ENCODE results near the gene THUMPD1.
"Not testable (repeated sequence)": the region's sequence is repeated elsewhere in the genome, so short reads cannot be mapped to it uniquely, and the experiment has no call there.

THUMPD1 gene

DNA sequence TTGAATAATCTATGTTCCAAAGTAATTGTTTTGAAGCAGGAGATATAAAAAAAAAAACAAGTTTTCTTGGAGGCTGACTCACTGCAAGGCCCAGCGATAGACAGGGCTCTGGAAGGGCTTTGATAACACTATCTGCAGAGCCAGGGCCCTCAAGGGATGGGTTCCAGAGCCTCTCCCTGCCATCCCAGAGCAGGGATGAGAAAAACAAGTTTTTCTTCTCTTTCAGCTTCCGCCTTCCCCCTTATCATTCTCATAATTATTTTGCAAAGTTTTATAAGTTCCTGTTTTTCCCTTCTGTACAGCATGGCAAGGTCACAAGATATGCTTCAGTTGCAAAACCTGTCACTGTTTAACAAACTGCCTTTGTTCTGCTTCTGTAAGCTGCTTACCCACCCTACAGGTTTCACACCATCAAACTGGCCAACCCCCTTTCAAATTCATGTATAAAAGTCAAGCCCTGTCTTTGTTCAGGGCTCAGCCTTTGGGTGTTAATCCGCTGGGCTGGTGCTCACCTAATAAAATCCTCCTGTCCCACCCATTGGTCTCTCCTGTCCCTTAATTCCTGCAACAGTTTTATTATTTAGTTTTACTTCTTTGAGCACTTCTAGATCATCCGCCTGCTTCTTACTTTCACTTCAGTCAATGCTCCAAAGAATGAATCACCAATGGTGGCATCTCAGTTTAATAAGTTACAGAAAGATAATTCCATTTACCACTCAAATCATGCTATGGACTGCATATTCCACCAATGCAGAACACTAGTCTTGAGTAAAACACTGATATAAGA is 5.6 kb upstream of the THUMPD1 start:
- no peak for DNase-seq (ENCODE audit: low spot score)

DNA sequence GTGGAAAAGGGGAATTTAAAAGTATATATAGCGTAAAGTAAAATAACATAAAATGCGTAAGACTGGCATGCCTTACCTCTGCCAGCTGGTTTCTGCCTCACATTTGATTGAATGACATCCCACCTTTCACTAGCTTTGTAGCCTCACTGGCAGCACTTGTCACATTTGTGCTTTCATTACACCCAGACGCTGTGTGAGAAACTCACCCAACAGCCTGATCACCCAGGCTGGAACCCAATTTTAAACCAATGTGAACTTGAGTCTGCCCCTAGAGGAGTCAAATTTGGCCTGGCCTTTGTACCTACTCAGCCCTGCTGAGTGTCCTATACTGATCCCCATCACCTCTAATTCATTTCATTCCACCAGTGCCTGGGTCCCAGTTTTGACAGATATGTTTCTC is 4.8 kb upstream of the THUMPD1 start:
- no peak for DNase-seq (ENCODE audit: low spot score)

DNA sequence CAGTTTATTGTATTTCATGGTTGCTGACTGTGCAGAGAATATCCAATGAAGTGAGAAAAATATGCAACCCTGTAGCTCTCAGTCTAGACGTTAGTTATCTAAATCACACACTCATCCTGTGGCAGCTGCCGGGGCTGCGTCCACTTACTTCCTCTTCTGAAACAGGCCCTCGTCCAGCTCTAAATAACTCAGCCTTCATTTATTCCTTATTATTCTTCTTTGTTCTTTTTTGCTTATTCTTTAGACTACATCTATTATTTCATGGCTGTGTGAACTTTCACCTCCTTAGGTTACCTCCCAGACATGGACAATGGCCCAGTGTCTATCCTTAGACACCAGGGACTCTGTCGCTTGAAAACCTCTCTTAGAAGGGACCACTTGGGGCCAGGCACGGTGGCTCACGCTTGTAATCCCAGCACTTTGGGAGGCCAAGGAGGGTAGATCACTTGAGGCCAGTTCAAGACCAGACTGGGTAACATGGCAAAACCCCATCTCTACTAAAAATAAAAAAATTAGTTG is 3.4 kb upstream of the THUMPD1 start:
- DNase-seq (ENCODE audit: low spot score): no peak

DNA sequence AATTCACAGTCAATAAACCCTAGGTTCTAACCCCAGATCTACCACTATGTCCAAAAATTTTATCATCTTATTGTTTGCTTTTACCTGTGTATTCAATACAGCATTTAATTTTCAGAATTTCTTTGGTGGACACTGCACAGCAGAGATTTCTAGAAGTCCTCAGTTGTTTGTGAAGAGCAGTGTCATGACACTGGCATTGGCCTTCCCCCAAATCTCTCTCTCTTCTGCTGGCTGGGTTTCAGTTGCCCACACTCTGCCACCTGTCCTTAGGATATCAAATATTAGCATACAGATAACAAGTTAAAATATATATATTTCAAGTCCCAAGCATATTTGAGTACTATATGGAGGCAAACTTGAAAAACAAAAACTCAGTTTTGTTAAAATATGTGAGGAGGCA is 2.0 kb upstream of the THUMPD1 start:
- DNase-seq (ENCODE audit: low spot score): no peak

DNA sequence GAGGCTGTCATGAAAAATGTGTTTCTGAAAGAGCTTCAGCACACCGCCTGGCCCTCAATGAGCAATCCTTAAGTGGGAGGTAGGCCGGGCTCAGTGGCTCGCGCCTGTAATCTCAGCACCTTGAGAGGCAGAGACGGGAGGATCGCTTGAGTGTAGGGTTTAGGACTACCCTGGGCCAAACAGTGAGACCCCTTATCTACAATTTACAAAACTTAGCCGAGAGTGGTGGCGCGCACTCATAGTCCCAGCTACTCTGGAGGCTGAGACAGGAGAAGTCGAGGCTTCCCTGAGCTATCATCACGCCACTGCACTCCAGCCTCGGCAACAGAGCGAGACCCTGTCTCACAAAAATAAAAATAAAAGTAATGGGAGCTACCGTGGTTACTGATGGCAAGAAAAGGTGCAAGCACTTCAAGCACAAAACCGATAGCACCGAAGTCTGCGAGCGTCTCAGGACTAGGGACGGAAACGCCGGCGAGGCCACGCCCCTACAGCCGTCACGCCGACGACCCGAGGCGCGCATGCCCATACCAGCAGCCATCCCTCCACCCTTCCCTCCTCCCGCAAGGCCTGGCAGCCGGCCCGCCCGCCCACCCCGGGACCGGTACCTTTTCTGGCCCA is 607 bp downstream of the THUMPD1 start:
- peak; percentile 95 for DNase-seq (ENCODE audit: low spot score)

DNA sequence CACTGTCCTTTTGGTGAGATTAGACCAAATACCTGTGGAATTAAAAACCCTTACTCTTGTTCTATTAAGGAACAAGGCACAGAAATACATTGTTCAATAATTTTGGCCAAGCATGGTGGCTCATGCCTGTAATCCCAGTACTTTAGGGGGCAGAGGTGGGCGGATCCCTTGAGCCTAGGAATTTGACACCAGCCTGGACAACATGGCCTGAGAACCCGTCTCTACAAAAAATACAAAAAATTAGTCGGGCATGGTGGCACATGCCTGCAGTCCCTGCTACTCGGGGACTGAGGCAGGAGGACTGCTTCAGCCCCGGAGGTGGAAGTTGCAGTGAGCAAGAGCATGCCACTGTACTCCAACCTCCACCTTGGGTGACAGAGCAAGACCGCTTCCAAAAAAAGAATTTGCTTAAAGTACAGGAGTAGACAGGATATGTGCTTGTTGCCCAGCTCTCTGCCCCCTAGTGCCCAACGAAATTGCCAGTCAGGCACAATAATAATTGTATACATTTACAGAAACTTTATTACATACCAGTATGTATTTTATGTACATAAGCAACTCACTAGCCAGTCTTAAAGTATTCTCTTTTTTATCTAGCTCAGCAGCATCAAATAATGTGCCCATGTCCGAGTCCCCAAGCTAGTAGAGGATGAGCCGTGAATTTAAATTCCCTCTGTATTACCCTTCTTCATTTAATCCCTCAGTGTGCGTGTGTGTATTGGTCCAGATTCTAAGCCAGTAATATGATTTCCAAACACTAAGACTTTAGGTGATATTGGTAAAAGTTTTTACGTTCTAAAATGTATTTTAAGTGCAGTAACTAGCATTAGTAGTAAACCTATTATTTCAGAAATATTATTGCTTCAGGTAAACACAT is 1.4 kb downstream of the THUMPD1 start:
- DNase-seq (ENCODE audit: low spot score): peak; percentile 42

DNA sequence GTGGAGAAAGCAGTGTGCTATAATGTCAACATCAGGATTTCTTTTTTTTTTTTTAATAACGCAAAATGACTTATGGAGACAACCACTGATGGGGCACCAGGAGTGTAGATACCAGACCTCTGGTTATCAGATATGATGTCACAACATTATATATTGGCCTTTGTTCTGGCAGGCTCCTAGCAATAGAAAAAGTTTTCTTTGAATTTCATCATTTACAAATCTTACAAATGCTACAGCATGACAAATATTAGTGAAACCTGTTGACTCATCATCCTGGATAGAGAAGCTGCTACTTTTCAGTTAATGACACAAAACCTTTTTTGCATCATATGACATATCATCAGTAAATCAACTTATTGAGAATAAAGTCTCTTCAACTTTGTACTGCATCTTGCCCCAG is 6.1 kb downstream of the THUMPD1 start:
- no peak for DNase-seq (ENCODE audit: low spot score)

DNA sequence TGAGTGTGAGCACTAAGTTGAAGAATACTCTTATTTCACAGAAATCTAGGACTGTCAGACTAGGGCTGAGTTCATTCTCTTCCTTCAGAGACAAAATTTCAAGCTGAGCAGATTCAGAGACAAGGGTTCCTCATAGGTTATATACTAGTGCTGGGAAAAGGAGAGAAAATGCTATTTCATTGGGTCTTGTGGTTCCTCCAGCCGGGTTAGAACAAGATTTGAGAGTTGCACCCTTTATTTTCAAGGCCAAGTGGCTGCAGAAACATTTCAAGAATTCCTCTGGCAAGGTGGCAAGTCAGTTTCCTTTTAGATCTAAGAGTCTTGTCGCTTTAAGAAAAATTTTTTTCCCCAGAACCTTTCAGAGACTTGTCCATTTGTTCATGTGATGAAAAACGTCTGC is 6.8 kb downstream of the THUMPD1 start:
- DNase-seq (ENCODE audit: low spot score): no peak

DNA sequence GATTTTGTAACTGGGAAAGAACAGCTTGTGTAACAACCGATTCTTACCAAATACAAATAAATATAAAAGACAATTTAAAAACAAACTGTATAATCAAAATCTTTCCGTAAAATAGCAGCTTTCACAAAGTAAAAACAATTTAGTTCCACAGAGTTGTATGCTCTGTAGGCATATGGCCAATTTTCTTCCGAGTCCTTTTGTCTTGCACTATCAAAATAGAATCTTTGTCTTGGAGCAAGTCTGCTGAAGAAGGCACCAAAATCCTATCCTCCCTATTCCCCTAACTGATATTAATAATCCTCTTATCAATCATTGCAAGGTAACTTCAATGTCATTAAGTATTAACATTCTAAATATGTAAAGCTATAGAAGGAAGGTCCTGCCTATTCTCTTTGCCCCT is 7.6 kb downstream of the THUMPD1 start:
- no peak for DNase-seq (ENCODE audit: low spot score)

DNA sequence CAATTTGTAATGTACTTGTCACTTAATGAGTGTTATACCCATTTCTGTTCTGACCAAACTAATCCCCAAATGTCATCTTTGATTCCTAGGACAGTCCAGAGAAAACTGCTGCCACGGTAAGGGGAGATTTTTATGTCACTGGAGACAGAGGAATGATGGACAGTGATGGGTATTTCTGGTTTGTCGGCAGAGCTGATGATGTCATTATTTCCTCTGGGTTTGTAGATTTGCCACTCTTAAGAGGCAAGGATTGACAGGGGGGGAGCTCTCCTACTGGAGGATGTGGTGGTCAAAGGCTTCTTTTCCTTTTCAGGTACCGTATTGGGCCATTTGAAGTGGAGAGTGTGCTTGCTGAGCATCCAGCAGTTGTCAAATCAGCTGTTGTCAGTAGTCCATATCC is 12.5 kb downstream of the THUMPD1 start:
- no peak for DNase-seq (ENCODE audit: low spot score)

DNA sequence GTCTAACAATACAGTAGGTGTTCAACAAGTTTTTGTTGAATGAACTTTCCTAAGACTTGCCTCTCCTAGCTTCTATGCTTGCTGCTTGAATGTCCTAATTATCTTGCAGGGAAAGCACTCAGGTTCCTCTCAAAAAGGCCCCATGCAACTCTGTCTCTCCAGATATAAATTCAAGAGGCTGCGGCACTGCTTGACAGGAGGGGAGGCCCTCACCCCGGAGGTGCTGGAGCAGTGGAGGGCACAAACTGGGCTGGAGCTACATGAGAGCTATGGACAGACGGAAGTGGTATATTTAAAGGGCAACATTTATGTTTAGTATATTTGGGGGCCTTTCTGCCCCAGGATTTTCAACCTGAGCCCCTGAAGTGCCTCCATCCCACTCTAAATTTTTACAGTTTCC is 14.4 kb downstream of the THUMPD1 start:
- no peak for DNase-seq (ENCODE audit: low spot score)

DNA sequence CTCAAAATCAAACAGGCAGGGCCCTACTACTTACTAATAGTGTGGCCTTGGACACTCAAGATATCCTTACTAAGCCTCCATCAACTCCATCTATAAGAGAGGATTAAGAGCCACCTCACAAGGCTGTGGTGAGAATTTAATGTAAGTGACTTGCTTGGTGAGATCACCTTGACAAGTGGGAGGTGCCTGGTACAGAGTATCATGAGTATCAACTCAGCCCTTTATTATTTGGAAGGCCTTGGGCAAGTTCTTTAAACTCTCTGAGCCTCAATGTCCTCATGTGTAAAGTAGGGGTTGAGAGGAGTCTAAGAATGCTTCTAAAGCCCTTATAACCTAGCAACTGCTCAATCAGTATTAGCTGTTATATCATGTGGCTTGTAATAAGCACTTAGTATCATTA is 15.0 kb downstream of the THUMPD1 start:
- DNase-seq (ENCODE audit: low spot score): no peak

DNA sequence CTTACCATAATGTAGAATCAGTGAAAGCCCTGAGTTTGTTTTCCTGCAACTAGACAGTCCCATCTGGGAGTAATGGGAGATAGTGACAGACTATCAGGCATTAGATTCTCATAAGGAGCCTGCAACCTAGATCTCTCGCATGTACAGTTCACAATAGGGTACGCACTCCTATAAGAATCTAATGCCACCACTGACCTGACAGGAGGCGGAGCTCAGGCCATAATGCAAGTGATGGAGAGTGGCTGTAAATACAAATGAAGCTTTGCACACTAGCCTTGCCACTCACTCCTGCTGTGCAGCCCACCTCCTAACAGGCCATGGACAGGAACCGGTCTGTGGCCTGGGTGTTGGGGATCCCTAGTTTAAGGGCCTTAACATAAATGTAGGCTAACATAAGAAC is 21.4 kb downstream of the THUMPD1 start:
- DNase-seq (ENCODE audit: low spot score): no peak

DNA sequence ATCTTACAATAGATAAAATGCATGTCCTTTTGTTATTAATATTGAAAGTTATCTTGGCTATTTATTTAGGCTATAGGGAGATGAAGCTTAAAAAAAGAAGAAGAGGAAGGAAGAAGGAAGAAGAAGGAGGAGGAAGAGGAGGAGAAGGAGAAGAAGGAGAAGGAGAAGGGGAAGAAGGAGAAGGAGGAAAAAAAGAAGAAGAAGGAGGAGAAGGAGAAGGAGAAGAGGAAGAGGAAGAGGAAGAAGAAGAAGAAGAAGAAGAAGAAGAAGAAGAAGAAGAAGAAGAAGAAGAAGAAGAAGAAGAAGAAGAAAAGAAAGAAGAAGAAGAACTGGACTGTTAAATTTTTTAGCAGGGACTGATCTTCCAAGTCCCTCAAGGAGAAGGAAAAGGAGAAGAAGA is 23.9 kb downstream of the THUMPD1 start:
- DNase-seq (ENCODE audit: low spot score): not testable (repeated sequence)

DNA sequence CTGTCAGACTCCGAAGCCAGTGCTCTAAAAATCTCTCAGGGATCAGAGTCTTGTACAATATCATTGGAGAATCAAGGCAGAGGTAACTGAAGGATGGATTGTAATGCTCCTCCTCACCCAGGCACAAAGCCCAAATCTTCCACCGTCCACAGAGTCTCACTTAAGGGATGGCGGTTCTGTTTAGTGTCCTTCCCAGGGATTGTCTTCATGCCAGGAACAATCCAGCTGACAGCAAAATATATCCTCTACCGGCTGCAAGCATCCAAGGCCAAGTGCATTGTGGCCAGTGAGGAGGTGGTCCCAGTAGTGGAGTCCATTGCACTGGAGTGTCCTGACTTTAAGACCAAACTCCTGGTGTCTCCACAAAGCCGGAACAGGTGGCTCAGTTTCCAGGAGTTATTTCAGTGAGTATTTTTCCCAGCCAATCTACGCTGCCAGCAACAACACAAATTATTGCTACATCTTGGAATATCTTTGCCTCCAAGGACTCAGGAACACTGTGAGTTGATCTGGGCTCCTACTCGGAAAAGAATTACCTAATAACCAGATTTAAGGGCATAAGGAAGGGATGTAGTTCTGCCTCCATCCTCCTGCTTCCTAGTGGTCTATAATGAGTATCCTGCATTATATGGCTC is 30.2 kb downstream of the THUMPD1 start:
- DNase-seq (ENCODE audit: low spot score): no peak

DNA sequence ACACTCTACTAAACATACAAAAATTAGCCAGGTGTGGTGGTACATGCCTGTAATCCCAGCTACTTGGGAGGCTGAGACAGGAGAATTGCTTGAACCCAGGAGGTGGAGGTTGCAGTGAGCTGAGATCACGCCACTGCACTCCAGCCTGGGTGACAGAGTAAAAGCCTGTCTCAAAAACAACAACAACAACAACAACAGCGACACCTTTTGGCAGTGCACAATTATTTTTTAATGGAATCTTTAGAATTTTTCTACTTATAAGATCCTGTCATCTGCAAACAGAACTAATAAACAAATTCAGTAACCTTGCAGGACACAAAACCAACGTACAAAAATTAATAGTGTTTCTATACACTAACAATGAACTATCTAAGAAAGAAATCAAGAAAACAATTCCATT is 33.5 kb downstream of the THUMPD1 start:
- DNase-seq (ENCODE audit: low spot score): not testable (repeated sequence)

DNA sequence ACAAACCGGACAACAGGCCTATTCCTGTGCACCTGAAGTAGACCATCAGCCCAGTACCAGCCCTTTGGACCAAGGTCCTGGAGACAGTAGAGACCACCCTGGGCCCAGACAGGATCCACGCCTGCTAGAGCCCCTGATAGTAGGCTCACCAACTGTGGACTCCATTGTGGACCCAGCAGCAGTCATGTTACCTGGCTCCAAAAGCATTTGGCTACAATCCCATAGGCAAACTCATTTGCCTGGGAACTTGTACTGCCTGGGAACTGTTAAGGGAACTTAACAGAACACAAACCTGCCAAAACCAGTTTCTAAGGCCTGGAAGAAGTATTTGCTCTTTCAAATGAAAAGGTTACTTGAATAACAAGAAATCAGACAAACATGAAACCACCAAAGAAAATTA is 34.2 kb downstream of the THUMPD1 start:
- no peak for DNase-seq (ENCODE audit: low spot score)

DNA sequence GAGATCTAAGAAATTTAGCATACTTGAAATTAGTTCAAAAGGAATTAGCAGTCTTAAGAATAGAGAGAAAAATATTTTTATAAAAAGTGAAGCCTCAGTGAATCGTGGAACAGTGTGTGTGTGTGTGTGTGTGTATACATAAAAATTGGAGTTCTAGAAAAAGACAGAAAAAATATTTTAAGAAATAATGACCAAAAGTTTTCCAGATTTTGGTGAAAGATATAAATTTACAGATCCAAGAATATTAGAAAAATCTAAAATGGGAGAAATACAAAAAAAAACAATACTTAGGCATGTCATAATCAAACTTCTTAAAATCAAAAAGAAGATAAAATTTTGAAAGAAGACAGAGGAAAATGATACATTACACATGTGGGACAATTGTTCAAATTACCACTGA is 35.6 kb downstream of the THUMPD1 start:
- DNase-seq (ENCODE audit: low spot score): not testable (repeated sequence)

DNA sequence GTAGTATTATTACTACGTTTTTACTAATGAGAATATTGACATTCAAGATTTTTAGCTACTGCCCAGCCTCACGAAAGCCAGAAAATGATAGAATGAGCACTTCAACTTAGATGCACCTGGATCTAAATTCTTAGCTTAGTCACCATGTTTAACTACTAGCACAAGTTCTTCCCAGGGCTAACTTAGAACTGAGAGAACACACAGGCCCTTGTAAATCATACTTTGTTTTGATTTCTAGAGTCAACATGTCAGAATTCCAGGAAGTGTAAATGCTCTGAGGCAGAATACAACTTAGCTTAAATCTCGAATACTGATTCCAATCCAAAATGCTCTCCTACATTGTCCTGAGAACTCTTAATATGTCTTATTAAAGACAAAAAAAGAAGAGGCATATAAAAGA is 37.3 kb downstream of the THUMPD1 start:
- no peak for DNase-seq (ENCODE audit: low spot score)

DNA sequence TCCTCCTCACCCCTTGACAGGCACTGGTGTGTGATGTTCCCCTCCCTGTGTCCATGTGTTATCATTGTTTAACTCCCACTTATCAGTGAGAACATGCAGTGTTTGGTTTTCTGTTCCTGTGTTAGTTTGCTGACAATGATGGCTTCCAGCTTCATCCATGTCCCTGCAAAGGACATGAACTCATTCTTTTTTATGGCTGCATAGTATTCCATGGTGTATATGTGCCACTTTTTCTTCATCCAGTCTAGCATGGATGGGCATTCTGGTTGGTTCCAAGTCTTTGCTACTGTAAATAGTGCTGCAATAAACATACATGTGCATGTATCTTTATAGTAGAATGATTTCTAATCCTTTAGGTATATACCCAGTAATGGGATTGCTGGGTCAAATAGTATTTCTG is 39.9 kb downstream of the THUMPD1 start:
- not testable (repeated sequence) for DNase-seq (ENCODE audit: low spot score)

DNA sequence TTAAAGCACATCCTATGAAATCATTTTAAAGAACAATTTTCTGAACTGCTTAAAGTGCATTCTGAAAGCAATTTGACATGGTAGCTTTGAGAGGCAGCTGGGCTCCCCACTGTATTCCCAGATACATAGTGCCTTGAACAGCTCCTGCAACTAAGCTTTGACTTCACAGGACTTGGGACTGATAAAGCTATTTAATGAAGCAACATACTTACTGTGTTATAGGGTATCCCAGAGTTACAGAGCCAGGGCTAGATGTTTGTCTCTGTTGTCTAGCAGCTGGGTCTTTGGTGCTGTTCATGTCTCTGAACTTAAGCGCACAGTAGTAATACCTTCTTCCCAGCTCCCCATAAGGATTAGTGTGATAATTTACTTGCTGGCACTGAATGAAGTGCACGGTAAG is 45.0 kb downstream of the THUMPD1 start:
- DNase-seq (ENCODE audit: low spot score): no peak

DNA sequence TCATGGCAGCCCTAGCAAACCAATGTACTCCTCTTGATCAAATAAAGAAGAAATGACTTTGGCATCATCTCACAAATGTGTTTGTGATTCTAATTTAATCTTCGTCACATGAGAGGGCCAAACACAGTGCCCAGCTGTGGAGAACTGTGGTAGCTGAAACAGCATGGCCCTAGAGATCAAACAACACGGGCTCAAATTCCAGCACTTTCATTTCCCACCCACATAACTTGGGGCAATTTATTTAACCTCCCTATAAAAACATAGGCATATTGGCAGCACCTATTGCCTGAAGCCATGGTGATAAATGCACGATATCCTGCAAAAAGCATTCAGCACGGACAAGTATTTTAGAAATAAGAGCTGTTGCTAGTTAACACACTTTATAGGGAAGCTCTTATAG is 46.6 kb downstream of the THUMPD1 start:
- DNase-seq (ENCODE audit: low spot score): no peak
